GM12801 (cell line): Measurements from ENCODE around the gene CACNG5.

Experiments used
- TF ChIP-seq, protein P1 (sequence below): IDR thresholded peaks from one replicate; pipeline ENCODE4 v1.5.1; 2011; ENCODE audit warnings: control low read depth; ENCODE audit not compliant: insufficient read length; ENCODE audit errors: extremely low read depth

Gene CACNG5

DNA sequence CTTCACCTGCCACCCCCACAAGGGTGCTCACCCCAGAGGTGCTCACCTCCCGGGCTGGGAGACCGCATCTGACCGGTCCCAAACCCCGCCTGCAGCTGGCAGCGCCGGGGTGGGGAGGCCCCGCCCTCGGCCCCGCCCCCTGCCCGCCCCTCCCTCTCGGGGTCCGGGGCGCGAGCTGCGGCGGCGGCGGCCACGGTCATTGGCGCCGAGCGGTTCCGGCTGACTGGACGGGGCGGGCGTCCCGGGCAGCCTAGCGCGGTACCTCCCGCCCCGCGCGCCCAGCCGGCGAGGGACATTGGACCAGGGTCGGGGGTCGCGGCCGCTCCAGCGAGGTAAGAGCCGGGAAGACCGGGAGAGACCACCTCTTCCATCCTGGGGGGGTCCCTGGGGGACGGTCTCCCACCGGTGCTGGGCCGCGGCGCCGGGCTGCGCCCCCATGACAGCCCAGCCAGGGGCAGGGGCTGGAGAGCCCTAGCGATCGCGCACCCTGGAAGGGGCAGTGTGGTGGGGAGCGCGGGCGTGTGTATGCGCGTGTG, at the start of gene CACNG5:
TSS of gene CACNG5 (plus strand) at position 199 of the 536 bp plus-strand sequence. CDS start 42,216 bp downstream, outside the sequence.
- TF ChIP-seq, protein P1, sequence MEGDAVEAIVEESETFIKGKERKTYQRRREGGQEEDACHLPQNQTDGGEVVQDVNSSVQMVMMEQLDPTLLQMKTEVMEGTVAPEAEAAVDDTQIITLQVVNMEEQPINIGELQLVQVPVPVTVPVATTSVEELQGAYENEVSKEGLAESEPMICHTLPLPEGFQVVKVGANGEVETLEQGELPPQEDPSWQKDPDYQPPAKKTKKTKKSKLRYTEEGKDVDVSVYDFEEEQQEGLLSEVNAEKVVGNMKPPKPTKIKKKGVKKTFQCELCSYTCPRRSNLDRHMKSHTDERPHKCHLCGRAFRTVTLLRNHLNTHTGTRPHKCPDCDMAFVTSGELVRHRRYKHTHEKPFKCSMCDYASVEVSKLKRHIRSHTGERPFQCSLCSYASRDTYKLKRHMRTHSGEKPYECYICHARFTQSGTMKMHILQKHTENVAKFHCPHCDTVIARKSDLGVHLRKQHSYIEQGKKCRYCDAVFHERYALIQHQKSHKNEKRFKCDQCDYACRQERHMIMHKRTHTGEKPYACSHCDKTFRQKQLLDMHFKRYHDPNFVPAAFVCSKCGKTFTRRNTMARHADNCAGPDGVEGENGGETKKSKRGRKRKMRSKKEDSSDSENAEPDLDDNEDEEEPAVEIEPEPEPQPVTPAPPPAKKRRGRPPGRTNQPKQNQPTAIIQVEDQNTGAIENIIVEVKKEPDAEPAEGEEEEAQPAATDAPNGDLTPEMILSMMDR, result no peak

DNA sequence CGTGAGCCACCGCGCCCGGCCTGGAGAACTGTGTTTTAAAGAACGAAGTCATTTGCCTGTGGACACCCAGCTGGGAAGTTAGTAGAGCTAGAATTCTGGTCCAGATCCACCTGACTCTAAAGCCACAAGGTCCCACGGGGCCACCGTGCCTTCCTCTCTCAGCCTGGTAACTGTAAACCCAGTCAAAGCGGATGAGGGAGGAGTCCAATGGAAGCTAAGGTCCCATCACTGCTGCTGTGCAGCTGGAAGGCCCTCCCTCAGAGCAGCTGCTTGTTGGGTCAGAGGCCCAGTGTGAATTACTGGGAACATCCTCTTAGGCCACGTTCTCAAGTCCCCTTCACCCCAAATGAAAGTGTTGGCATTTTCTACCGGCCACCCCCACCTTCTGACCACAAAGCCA, 48.8 kb upstream of the CACNG5 start:
- TF ChIP-seq, protein P1, result no peak

DNA sequence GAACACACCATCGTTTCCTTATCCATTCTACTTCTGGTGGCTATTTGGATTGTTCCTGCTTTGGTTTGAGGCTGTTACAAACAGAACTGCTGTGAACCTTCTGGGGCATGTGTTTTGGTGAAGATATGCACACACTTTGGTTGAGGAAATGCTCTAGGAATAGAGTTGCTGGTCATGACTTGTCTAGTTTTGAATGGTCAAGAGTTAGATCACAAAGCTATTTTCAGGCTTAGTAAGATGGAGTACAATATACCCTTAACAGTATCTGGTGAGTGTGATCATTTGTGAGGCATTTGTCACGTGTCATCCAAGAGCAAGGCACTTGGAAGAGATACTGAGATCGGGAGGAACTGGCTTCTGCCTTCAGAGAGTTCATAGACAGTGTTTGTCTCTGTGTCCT, 47.0 kb upstream of the CACNG5 start:
- TF ChIP-seq, protein P1, result no peak

GRCh38 chr17:66789093-66789492, 45.8 kb upstream of the CACNG5 start:
- TF ChIP-seq, protein P1, result no peak

- TF ChIP-seq, protein P1, result no peak
Observed at GRCh38 chr17:66789961-66790437, 44.9 kb upstream of the CACNG5 start.

DNA sequence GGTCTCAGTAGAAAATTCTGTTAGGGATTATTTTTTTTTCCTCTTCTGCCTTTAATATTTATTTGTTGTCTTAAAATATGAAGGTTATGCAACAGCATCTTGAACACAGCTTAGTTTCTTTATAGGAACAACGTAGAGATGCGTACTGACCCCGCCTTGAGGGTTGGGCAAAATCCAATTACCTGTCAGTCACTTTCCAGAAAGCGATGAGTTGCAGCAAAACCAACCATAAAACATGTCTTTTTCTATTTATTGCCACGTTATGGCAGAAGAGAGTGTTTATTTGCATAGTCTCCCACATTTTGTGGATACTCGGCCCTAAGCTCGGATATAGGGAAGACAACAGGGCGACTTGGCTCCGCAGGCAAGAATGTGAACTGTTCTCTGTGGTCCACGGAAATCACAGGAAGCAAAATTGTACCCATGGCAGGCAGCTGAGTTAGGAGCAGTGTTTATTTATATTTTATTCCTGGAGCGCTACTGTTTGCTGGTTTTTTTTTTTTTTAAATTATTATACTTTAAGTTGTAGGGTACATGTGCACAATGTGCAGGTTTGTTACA, 44.3 kb upstream of the CACNG5 start:
- TF ChIP-seq, protein P1, result no peak

GRCh38 chr17:66791347-66791746, 43.6 kb upstream of the CACNG5 start:
- TF ChIP-seq, protein P1, result no peak

DNA sequence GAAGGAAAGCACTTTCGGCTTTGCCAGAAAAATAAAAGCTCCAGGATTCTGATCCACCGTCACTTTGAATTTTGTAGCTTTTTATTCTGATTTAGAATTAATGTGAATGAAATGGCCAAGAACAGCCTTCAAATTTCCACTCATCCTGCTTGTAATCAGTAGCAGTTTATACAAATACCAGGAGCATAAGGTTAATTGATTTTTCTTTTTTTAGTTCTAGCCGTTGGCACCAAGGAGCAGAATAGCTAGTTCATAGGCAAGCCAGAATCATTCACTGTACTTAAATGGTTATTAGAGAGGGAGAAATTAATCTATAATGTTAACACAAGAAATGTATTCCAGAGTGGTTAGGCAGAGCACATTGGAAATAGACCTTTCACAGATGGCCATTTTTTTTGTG, 41.1 kb upstream of the CACNG5 start:
- TF ChIP-seq, protein P1, result no peak
